Neural cell (in vitro differentiated cells): ENCODE measurements around the gene P2RY1.

Experiments used
- CTCF ChIP-seq: fragments of 450-650 bp; IDR thresholded peaks from 2 replicates; pipeline ENCODE4 v1.5.1; 2014; ENCODE audit warnings: antibody characterized with exemption, mild to moderate bottlenecking, moderate library complexity; ENCODE audit not compliant: poor library complexity, severe bottlenecking
- EP300 ChIP-seq: fragments of 450-650 bp; conservative IDR thresholded peaks from 2 replicates; pipeline ENCODE4 v1.6.1; 2014; ENCODE audit warnings: antibody characterized with exemption, mild to moderate bottlenecking, moderate library complexity; ENCODE audit not compliant: poor library complexity, severe bottlenecking
- EZH2 ChIP-seq: fragments of 200-600, 300-800 bp; shearing (Covaris generic), sonication (generic); IDR thresholded peaks from 2 replicates; pipeline ENCODE4 v1.6.1; 2014; ENCODE audit warnings: antibody characterized with exemption, low read length, borderline replicate concordance, mild to moderate bottlenecking; ENCODE audit not compliant: insufficient read depth, poor library complexity, severe bottlenecking
- POLR2AphosphoS5 ChIP-seq: IDR thresholded peaks from 2 replicates; pipeline ENCODE4 v1.6.1; 2012
- REST ChIP-seq: IDR thresholded peaks from 2 replicates; pipeline ENCODE4 v1.6.1; 2012; ENCODE audit warnings: borderline replicate concordance

- peak; percentile 55 for TF ChIP-seq CTCF
- TF ChIP-seq EZH2: no peak
- TF ChIP-seq EP300: no peak
- peak; percentile 18 for TF ChIP-seq REST
- no peak for TF ChIP-seq POLR2AphosphoS5
These were observed 648 bp upstream of the P2RY1 start for GRCh38 chr3:152834191-152834775.
